Measurements from ENCODE around the gene LANCL3.
"Not testable (repeated sequence)": the region's sequence is repeated elsewhere in the genome, so short reads cannot be mapped to it uniquely, and the experiment has no call there.

The LANCL3 gene

DNA sequence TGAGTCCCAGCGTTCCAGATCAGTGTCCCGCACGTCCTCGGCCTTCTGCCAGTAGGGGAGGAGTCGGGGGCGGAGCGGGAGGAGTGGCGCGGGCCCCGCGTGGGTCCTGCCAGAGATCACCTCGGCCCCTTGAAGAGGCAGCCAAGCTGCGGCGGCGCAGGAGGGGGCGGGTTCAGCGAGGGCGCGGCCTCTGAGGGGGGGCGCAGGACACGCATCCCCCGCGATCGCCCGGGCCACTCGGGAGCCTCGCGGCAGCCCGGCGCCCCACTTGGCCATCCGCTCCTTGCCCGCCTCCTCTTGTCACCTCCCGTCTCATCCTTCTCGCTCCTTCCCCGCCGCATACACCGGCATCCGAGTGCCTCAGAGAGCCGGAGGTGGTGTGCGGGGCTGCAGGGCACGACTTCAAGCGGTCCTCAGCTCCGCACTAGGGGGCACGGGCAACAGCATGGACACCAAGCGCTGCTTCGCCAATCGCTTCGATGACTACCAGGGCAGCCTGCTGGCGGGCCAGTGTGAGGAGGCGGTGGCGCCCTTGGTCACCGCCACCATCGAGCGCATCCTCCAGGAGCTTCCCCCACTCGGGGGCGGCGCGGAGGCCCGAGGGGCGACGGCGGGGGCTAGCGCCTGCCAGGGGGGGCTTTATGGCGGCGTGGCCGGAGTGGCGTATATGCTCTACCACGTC, at the start of gene LANCL3:
LANCL3 (plus strand) TSS at position 236 of the 682 bp plus-strand sequence; CDS start at position 446, 210 bp downstream.
- not testable (repeated sequence) for DNase-seq

DNA sequence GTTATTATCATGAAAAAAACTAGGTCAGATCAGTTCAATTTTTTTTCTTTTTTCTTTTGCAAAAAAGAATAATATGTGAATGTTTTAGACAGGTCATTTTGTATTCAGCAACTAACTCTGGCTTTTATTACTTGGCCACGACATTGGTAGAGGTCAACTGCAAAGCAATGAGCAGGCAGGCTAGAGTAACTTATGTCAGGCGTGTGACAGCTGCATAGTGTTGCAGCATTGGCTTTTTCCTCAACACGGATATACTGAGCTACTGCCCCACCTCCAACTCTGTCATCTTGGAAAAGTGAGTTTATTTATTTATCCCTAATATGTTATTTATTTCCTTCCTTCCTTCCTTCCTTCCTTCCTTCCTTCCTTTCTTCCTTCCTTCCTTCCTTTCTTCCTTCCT, 47.8 kb upstream of the LANCL3 start:
- DNase-seq, result not testable (repeated sequence)

DNA sequence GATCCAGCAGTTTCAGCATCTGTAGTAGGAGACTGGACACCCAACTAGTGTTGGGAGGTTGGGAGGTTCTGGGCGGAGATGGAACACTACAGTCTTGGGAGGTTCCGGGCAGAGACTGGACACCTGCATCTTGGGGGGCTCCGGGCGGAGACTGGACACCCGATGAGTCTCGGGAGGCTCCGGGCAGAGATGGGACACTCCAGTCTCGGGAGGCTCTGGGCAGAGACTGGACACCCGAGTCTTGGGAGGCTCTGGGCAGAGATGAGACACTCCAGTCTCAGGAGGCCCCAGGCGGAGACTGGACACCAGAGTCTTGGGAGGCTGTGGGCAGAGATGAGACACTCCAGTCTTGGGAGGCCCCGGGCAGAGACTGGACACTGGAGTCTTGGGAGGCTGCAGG, 29.5 kb upstream of the LANCL3 start:
- DNase-seq, result no peak

DNA sequence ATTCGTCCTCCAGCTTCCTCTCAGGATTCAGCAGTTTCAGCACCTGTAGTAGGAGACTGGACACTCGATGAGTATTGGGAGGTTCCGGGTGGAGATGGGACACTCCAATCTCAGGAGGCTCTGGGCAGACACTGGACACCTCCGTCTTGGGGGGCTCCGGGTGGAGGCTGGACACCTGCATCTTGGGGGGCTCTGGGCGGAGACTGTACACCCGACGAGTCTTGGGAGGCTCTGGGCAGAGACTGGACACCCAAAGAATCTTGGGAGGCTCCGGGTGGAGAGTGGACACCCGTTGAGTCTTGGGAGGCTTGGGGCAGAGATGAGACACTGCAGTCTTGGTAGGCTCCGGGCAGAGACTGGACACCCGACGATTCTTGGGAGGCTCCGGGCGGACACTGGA, 28.7 kb upstream of the LANCL3 start:
- DNase-seq, result no peak

DNA sequence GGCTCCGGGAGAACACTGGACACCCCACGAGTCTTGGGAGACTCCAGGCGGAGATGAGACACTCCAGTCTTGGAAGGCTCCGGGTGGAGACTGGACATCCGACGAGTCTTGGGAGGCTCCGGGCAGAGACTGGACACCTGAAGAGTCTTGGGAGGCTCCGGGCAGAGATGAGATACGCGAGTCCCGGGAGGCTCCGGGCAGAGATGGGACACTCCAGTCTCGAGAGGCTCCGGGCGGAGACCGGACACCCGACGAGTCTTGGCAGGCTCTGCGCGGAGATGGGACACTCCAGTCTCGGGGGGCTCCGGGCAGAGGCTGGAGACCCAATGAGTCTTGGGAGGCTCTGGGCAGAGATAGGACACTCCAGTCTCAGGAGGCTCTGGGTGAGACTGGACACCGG, 28.1 kb upstream of the LANCL3 start:
- DNase-seq, result no peak

DNA sequence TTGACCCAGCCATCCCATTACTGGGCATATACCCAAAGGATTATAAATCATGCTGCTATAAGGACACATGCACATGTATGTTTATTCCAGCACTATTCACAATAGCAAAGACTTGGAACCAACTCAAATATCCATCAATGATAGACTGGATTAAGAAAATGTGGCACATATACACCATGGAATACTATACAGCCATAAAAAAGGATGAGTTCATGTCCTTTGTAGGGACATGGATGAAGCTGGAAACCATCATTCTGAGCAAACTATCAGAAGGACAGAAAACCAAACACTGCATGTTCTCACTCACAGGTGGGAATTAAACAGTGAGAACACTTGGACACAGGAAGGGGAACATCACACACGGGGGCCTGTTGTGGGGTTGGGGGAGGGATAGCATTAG, 26.9 kb upstream of the LANCL3 start:
- not testable (repeated sequence) for DNase-seq

DNA sequence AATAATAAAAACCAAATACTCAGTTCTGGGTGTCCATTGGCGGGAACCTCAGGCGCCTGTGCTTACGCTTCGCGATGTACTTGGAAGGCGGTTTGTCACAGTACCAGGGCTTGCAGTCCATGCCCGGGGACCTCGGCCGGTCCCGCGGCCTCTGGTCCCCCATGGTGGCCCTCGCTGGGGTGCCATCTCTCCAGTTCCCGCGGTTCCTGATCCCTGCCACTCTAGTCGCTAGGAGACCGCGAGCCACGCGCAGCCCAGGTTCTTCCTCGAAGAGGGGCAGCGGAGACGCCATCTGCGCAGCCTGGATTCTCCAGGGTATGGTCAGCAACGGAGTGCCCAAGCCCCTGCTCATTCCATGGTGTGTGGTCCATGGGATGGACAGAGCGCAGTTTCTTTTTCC, 26.4 kb upstream of the LANCL3 start:
- no peak for DNase-seq

DNA sequence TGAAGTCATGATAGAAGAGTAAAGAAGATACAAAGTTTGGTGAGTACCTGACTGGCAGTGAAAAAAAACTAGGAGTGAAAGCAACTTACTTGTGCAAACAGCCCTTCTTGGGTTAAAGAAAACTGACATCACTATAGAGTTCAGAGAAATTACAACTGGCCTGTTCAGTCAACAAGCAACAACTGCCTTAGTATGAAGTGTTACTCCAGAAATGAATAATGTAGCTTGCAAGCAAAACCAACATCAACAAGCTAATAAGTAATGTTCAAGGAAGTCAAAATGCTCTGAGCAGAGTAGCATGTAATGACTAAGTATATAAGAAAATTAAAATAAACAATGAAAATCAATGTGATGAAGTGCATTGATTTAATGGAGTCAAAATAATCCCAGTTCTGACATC, 21.8 kb upstream of the LANCL3 start:
- DNase-seq, result not testable (repeated sequence)

DNA sequence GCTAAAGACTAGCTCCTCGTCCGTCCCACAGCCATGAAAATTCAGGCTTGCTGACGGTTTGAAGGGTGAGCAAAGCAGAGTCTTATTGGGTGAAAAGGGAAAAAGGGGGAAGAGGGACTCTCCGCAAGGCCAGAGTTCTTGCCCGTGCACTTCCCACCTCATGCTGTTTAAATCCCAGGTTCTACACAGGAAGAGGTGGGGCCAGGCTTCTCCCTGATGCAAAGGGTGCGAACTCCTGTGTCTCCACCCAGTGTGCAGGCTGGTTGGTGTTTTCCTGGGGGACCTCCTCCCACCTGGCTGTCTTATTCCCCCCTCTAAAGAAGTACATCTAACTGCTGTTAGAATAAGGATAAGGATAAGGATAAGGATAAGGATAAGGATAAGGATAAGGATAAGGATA, 18.0 kb upstream of the LANCL3 start:
- no peak for DNase-seq

DNA sequence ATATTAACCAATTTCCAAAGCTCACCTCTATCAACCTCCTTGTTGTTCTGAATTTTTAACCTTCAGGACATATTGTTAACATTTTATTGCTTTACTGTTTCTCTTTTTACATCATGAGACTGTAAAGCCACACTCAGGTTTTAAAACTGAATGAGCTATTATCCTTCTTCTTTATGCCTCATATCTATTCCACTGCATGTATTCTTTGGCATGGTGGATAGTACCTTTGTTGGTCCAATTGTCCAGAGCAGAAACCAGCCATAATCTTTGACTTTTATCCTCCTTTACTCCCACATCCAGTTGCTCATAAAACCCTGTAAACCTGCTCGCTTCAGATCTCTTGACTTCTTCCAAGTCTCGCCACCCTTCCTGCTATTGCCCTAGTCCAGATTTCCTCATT, 6.2 kb upstream of the LANCL3 start:
- DNase-seq, result not testable (repeated sequence)

DNA sequence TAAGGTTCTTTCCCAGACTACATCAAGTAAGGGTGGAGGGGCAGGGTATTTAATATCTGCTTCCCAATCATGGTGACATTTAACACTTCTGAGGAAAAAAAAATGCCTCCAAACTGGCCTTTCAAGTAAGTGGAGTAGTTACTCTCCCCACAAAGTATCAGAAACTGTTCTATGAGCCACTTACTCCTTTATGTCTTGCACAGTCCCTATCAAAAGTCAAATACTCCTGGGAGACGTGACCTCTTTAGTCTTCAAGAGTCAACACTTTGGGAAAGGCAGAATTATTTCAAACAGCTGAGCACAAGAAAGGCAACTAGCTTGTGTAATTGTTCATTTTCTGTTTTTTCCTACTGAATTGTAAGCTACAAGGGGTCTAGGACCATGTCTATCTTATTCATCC, 1.1 kb upstream of the LANCL3 start:
- DNase-seq, result not testable (repeated sequence)

DNA sequence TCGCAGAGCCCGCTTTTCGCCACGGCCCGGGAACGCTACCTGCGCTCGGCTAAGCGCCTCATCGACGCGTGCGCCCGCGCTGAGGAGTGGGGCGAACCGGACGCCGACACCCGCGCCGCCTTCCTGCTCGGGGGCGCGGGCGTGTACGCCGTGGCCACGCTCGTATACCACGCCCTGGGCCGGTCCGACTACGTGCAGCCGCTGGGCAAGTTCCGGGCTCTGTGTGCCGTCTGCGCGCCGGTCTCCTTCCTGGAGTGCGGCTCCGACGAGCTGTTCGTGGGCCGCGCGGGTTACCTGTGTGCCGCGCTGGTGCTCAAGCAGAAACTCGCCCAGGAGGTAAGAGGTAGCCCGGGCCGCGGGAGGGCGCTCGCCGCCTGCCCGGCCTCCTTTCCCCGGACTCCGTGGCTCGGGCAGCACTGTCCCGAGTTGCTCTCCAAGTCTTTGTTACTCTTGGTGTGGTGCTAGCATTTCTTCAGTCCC, 687 bp downstream of the LANCL3 start:
- DNase-seq, result not testable (repeated sequence)

DNA sequence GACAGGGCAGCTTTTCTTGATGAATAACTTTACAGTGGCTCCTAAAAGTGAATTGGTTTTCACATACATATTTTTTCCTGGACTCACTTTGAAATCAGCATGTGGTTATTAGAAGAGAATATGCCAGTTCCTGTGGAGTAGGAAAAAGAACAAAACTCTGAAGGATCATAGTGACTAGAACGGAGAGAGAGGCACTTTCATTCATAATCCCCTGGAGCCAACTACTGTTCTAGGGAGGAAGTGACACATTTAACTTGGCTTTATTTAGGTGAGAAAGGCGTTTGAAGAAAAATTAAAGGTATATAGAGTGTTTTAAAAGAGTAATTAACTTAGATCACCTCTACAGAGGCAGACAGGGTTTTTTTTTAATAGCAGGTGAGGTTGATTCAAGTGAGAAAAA, 1.7 kb downstream of the LANCL3 start:
- DNase-seq, result not testable (repeated sequence)

DNA sequence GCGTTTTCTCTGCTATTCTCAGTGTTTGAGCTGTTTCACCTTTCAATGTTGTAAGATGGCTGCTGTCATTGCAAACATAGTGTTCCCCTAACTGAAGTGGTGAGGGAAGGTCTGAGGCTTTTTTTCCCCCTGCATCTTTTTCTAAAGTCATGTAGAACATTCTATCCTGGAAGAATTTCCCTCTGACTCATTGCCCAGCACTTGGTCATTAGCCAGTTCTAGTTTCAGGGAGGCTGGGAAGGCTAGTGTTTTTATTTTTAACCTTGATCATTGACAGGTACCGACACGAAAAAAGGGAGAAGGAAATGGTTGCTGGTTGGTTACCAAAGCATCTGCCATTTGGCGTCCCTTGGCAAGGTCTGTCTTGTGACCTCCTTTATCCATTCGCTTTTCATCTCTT, 6.6 kb downstream of the LANCL3 start:
- DNase-seq, result no peak

DNA sequence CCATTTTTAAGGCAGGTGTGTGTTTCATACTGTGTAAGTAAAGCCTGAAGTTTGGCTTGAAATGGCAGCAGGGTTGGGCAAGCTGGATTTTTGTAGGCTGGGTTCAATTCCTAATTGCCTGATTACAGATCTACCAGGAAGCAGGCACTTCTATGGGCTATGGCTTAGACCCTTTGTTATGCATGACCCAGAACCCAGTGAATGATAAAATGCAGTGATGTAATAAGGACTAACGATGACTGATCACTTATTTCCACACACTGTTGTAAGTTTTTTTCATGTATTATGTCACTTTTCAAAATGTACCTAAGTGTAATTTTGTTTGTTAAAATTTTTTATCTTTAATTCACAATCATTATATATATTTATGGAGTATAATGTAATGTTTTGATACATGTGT, 8.6 kb downstream of the LANCL3 start:
- no peak for DNase-seq

DNA sequence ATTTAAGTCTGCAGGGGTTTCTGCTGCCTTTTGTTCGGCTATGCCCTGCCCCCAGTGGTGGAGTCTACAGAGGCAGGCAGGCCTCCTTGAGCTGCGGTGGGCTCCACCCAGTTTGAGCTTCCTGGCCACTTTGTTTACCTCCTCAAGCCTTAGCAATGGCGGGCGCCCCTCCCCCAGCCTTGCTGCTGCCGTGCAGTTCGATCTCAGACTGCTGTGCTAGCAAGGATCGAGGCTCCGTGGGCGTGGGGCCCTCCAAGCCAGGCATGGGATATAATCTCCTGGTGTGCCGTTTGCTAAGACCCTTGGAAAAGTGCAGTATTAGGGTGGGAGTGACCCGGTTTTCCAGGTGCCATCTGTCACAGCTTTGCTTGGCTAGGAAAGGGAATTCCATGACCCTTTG, 15.9 kb downstream of the LANCL3 start:
- DNase-seq, result not testable (repeated sequence)

DNA sequence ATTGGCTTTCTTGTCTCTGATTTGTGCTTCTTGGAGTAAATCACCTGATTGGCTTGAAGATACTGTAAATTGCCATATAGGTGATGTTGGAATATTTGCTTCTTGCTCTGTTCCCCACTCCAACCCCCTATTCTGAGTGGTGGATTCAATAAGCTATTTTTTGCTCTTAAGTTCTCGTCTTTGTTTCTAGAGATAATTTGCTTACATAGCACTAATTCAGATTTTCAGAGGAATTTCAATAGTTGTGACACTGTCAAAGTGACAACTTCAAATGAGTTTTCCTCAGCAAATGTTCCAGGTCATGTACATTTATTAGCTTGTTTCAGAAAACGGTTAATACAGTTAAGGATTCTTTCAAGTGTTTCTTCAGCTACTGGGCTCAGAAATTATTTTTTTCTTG, 18.6 kb downstream of the LANCL3 start:
- DNase-seq, result no peak

DNA sequence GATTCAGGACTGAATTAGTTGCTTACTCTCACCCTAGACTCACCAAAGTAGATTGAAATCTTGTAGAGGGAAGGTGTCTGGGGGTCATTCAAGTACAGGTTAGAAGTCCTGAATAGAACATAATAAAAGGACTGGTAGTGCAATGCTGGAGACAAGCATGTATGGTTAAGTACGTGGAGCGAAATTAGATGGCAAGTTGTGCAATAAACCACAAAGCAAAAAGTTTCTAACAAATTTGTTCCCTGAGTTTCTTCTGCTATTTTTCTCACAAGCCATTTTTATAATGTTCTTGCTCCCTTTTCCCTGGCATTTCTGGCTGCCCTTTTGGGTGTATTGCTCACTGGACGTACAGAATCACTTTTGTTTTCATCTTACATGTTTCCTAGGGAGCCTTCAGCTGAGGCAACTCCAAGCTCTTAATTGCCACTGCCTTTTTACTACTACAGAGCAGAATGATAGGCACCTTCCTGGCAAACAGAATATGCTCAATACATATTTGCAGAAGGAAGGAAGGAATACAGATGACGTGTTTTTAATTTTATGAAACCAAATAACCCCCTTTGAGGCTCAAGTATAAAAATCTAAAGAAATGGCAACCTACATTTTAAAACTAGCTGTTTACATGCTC, 23.4 kb downstream of the LANCL3 start:
- DNase-seq, result no peak

DNA sequence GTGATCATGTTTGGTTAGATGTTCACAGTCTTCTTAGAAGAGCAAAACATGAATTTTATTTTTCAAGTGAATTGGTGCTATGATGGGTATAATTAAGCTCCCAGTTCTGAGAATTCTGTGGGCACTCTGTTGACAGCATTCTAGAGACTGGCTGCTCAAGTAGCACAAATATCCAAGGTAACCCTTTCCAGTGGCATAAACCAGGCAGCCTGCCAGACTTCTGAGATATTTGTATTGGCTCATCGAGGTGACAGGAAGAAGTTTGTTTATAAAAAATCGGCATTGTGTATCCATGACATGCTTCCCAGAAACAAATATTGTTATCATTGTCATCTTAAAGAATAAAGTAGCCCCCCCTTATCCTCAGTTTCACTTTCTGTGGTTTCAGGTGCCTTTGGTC, 28.3 kb downstream of the LANCL3 start:
- DNase-seq, result no peak

DNA sequence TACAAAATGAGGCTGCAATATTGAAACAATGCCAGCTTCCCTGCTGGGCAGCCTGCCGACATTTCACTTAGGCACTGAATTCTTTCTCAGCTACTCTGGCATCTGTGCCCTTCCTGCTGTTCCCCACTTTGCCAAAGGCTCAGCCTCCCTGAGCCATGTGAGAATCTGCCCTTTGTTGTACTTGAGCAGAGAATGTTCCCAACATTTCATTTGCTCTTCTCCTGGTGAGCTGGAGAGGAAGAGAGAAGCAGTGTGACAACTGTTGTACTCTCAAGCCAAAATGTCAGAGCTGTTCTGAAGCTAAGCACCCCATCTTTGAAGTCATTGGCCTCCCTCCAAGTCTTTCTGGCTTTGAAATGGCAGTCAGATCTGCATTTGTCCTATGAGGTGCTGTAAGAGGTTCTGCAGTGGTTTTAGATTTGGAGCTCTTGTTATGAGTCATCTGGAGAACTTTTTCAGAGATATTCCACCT, 32.5 kb downstream of the LANCL3 start:
- no peak for DNase-seq

DNA sequence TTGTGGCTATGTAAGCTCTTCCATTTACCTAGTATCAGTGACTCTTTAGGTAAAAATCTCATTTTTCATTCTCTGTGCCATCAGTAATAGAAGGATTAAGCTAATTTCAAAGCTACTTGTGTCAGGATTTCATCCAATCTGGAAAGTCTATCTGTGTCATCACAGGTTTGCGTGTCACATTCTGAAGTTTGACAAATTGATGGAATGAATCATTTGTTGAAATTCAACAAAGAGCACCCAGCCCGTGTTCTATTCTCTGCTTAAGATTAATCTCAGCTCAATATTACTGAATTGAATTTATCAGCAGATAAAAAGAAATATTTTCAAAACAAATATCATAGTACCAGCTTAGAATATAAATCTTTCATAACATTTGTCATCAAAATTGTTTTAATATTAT, 35.8 kb downstream of the LANCL3 start:
- DNase-seq, result no peak

DNA sequence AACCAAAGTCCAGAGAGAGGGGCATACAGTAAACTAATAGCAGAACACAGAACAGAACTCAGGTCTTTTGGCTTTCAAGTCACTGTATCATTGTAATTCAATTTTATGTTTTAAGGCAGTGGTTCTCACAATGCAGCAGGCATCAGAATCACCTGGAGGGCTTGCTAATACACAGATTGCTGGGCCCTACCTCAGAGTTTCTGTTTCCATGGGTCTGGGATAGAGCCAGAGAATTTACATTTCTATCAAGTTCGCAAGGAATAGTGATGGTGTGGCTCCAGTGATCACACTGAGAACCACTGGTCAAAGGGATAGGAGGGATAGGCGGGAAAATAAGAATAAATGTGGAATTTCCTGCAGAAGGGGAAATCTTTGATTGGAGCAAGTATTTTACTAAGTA, 36.7 kb downstream of the LANCL3 start:
- no peak for DNase-seq

DNA sequence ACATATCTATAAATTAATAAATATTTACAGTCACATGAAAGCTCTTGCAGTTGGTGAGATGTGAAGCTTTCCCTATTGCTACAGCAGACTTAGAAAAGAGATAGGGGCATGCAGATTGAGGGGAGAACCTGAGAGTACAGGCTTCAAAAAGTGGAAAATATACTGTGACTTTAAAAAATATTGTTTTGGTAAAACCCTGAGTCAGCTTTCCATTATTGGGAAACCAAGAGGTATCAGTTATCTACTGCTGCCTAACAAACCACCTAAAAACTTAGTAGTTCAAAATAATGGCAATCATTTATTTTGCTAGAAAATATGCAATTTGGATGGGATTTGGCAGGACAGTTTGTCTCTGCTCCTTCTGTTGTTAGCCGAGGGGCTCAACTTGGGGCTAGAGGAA, 38.3 kb downstream of the LANCL3 start:
- DNase-seq, result no peak

DNA sequence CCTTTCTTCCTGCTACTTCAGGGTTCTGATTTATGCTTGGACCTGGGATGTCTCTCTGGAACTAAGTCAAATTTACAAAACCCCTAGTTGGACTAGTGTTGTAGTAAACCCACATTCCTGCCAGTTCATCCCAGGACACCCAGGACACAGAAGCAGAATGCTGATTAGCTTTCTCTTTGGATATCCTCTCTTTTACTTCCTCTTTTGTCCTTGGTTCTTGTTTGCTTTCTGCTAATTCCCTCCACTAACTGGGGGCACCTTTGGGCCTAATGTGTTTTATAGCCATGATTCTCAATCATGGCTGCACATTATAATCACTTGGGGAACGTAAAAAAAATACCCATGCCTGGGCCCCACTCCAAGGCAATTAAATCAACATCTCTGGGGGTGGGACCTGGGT, 42.5 kb downstream of the LANCL3 start:
- no peak for DNase-seq

DNA sequence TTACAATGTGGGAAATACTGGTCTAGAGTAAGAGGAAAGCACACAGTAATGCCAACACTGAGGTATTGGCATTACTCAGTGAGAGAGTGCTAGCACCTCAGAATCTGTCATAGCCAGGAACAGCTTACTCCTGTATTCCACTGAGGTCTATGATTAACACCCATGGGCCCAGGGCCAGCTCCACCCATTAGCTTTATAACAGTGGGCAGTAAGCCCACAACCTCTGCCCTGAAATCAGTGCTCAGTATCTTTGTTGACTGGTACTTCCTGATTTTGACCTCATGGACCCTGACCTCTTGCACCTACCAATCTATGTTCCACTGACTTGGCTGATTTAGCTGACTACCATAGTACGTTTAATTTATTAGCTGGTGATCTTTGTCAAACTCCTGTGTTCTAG, 56.1 kb downstream of the LANCL3 start:
- no peak for DNase-seq
